Hippocampal formation (tissue), 2 donors: ENCODE data around the gene CD244.

Experiments used
- DNase-seq, 2 donors: peaks; one replicate each; lab custom pipeline; 2025; lab: John Stamatoyannopoulos, UW

Gene CD244

DNA sequence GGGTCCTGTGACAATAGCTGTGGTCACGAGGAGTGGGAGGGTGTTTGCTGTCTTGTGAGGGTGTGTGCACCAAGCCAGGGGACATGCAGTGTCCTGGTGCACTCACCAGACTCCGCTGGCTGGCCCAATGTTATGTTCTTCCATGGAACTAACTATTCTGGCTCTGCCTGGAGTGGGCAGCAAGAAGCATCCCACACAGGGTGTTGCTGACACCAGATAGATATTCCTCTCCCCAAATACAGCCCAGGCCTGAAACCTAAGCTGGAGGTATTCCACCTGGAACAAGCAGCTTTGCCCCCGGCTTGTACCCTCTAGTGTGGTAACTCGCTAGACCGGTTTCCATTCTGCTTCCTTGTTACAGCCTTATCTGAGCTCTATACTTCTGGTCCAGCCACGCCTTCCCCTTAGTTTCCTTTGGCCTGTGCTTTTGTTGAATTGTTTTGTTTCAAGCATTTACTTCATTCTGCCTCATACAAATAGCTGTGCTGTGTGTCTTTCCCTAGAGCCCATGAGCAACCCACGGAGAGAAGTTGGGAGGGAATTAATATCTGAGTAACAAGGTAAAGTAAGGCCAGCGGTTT lies 81.4 kb downstream of the CD244 start:
- DNase-seq, result no peak

DNA sequence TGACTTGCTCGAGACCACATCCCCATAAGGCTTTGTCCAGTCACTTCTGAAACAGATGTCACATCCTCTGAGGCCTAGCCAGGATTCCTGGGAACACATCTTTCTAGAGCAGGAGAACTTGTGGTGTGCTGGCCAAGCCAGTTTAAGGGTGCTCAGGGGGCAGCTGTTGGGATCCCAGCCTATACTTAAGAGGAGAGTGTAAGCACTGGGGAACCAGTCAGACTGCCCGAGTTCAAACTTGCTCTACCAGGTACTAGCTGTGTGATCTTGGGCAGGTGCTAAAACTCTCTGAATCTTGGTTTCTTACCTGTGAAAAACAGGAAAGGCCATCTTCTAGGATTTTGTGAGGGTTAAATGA lies 82.3 kb downstream of the CD244 start:
- DNase-seq, result no peak
